DND-41 (cell line): Measurements from ENCODE around the gene ROBO4.

Source experiments
- ATAC-seq: fragments of 200-7000 bp; cut with Tn5 transposase; 3 replicates; pipeline ENCODE4 v1.9.1; 2021; ENCODE audit warnings: low read depth; ENCODE audit not compliant: insufficient read depth
- DNase-seq: peaks from one replicate; pipeline ENCODE4 v3.0.0-alpha.2; 2020
- H2AFZ ChIP-seq: 2 replicates; pipeline ENCODE4 v1.6.0; 2012; ENCODE audit warnings: low read depth, low read length
- H3K27ac ChIP-seq: 2 replicates; pipeline ENCODE4 v1.5.1; 2012; ENCODE audit warnings: low read length, inconsistent platforms
- H3K27me3 ChIP-seq: fragments of 200-600 bp; sonication (generic); 2 replicates; pipeline ENCODE4 v1.6.0; 2012; ENCODE audit warnings: low read length, mild to moderate bottlenecking, inconsistent platforms; ENCODE audit not compliant: insufficient read depth, poor library complexity
- H3K36me3 ChIP-seq: 2 replicates; pipeline ENCODE4 v1.5.1; 2012; ENCODE audit warnings: low read length, inconsistent platforms; ENCODE audit not compliant: insufficient read depth
- H3K4me1 ChIP-seq: 2 replicates; pipeline ENCODE4 v1.5.1; 2012; ENCODE audit warnings: mild to moderate bottlenecking, low read length; ENCODE audit not compliant: insufficient read depth
- H3K4me2 ChIP-seq: 2 replicates; pipeline ENCODE4 v1.6.0; 2012; ENCODE audit warnings: mild to moderate bottlenecking, moderate library complexity, low read length, inconsistent platforms; ENCODE audit not compliant: insufficient read depth
- H3K4me3 ChIP-seq, 2 experiments: fragments of 200-600 bp in 1 of 2; shearing (Covaris generic) in 1 of 2; 2 replicates each; pipeline ENCODE4 v1.5.1; 2012 to 2016; ENCODE audit warnings: inconsistent platforms in 2 of 2, low read length in 2 of 2, mild to moderate bottlenecking in 2 of 2, low read depth in 1 of 2, moderate library complexity in 1 of 2
- H3K79me2 ChIP-seq: 2 replicates; pipeline ENCODE4 v1.6.0; 2012; ENCODE audit warnings: low read length, inconsistent platforms; ENCODE audit not compliant: insufficient read depth
- H3K9ac ChIP-seq: 2 replicates; pipeline ENCODE4 v1.6.0; 2012; ENCODE audit warnings: low read depth, mild to moderate bottlenecking, inconsistent platforms, low read length, moderate library complexity
- H3K9me3 ChIP-seq: 2 replicates; pipeline ENCODE4 v1.5.1; 2012; ENCODE audit warnings: low read length, moderate library complexity, mild to moderate bottlenecking, inconsistent platforms; ENCODE audit not compliant: insufficient read depth, severe bottlenecking
- H4K20me1 ChIP-seq: 2 replicates; pipeline ENCODE4 v1.6.0; 2012; ENCODE audit warnings: low read length; ENCODE audit not compliant: insufficient read depth
- EZH2 ChIP-seq: IDR thresholded peaks from 3 replicates; pipeline ENCODE4 v1.6.1; 2012; ENCODE audit warnings: borderline replicate concordance, low read depth, mild to moderate bottlenecking, moderate library complexity, low read length, inconsistent platforms; ENCODE audit not compliant: severe bottlenecking
- TF ChIP-seq, protein P1 (sequence below): IDR thresholded peaks from 2 replicates; pipeline ENCODE4 v1.5.1; 2012; ENCODE audit warnings: borderline replicate concordance, low read length, moderate library complexity, mild to moderate bottlenecking; ENCODE audit not compliant: poor library complexity, severe bottlenecking; ENCODE audit errors: extremely low read depth

The ROBO4 gene

GRCh38 chr11:124892146-124892545 is 5.5 kb downstream of the ROBO4 start:
- TF ChIP-seq, protein P1, sequence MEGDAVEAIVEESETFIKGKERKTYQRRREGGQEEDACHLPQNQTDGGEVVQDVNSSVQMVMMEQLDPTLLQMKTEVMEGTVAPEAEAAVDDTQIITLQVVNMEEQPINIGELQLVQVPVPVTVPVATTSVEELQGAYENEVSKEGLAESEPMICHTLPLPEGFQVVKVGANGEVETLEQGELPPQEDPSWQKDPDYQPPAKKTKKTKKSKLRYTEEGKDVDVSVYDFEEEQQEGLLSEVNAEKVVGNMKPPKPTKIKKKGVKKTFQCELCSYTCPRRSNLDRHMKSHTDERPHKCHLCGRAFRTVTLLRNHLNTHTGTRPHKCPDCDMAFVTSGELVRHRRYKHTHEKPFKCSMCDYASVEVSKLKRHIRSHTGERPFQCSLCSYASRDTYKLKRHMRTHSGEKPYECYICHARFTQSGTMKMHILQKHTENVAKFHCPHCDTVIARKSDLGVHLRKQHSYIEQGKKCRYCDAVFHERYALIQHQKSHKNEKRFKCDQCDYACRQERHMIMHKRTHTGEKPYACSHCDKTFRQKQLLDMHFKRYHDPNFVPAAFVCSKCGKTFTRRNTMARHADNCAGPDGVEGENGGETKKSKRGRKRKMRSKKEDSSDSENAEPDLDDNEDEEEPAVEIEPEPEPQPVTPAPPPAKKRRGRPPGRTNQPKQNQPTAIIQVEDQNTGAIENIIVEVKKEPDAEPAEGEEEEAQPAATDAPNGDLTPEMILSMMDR = no peak
- no peak for TF ChIP-seq EZH2
- H3K9ac ChIP-seq = no peak overlapping the region
- no peak overlapping the region for H3K4me3 ChIP-seq
- no peak overlapping the region for H2AFZ ChIP-seq
- H3K27me3 ChIP-seq = peaks cover 10% of the 10 kb centered on the region
- DNase-seq (no peak), ATAC-seq (no peak)
- no peaks in the 10 kb centered on the region for H3K79me2 ChIP-seq
- no peaks in the 10 kb centered on the region for H3K36me3 ChIP-seq
- no peaks in the 10 kb centered on the region for H3K4me1 ChIP-seq
- H4K20me1 ChIP-seq = no peaks in the 10 kb centered on the region
- no peaks in the 10 kb centered on the region for H3K9me3 ChIP-seq
- no peak overlapping the region for H3K27ac ChIP-seq
- H3K4me2 ChIP-seq = no peak overlapping the region

DNA sequence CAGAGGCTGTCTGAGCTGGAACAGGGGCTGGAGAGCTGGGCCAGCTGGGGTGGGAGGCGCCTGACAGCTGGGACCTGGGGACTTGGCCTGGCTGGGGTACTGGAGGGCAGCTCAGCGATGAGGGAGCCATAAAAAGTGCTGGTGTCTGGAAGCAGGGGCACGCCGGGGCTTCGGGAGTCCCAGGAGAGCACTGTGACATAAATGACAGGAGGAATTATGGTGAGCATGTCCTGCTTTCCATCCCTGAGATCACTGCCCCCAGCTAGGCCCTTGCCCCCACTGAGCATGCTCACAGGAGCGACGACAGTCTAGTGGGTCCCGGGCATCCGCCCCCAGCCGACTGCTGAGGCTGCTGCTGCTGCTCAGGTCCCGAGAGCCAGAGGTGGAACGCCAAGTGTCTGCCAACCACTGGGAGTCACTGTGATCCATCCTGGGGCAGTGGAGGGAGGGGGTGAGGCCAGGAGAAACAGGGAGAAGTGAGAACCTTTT is 6.2 kb downstream of the ROBO4 start:
- no peak for ATAC-seq
- Histone ChIP-seq H2AFZ (no peak overlapping the region), H3K36me3 (no peaks in the 10 kb centered on the region), H3K27me3 (peaks cover 10% of the 10 kb centered on the region), H3K4me1 (no peaks in the 10 kb centered on the region), H3K4me2 (no peak overlapping the region), H3K9ac (no peak overlapping the region), H3K4me3 (no peak overlapping the region), H3K9me3 (no peaks in the 10 kb centered on the region), H3K79me2 (no peaks in the 10 kb centered on the region), H4K20me1 (no peaks in the 10 kb centered on the region), H3K27ac (no peak overlapping the region)
- no peak for TF ChIP-seq EZH2
- TF ChIP-seq, protein P1 = no peak
- DNase-seq = no peak

GRCh38 chr11:124890683-124891372 is 6.8 kb downstream of the ROBO4 start:
- no peak overlapping the region for H2AFZ ChIP-seq
- ATAC-seq = no peak
- no peaks in the 10 kb centered on the region for H3K4me1 ChIP-seq
- H3K9me3 ChIP-seq = no peaks in the 10 kb centered on the region
- no peaks in the 10 kb centered on the region for H3K79me2 ChIP-seq
- no peaks in the 10 kb centered on the region for H4K20me1 ChIP-seq
- H3K36me3 ChIP-seq = no peaks in the 10 kb centered on the region
- H3K4me2 ChIP-seq = no peak overlapping the region
- TF ChIP-seq, protein P1 = no peak
- TF ChIP-seq EZH2 = no peak
- H3K9ac ChIP-seq = no peak overlapping the region
- no peak overlapping the region for H3K27ac ChIP-seq
- H3K27me3 ChIP-seq = peaks cover 10% of the 10 kb centered on the region
- no peak overlapping the region for H3K4me3 ChIP-seq
- no peak for DNase-seq

DNA sequence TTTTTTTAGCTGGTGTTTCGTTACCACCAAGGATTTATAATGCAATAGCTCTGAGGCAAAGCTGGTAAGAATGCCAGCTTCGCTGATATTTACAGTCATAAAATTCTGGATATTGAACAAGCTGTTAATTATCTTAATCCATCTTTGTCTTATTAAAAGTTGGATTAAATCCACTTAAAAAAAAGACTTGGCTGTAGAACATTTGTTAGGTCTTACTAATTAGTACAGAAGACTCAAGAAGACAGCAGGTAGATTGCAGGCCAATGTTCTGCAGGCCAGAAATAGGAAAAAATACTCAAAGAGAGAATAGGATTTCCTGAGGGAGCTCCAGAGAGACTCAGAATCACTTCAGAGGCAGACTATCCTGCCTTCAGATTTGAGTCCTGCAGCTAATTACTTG is 7.5 kb downstream of the ROBO4 start:
- Histone ChIP-seq H2AFZ (no peak overlapping the region), H3K9me3 (no peaks in the 10 kb centered on the region), H3K9ac (no peak overlapping the region), H3K27me3 (peaks cover 10% of the 10 kb centered on the region), H3K36me3 (no peaks in the 10 kb centered on the region), H3K79me2 (no peaks in the 10 kb centered on the region), H3K27ac (no peak overlapping the region), H4K20me1 (no peaks in the 10 kb centered on the region), H3K4me1 (no peaks in the 10 kb centered on the region), H3K4me3 (no peak overlapping the region), H3K4me2 (no peak overlapping the region)
- ATAC-seq = no peak
- TF ChIP-seq EZH2 = no peak
- TF ChIP-seq, protein P1 = no peak
- DNase-seq = no peak
